Upper lobe of left lung (tissue), 6 donors: ENCODE data around the gene TLR8. TPM values are rescaled to one million over a fixed set of nuclear protein-coding genes. Genes with fewer than 3 reads are reported as not detected.
A peak's percentile ranks its signal among the peaks of the same experiment; 100 is the strongest.

Experiments
- ATAC-seq, 2 donors: fragments of 200-7000 bp; cut with Tn5 transposase; one replicate each; pipeline ENCODE4 v1.9.1; 2022; ENCODE audit warnings: mild to moderate bottlenecking in 2 of 2, moderate library complexity in 2 of 2; ENCODE audit not compliant: low FRiP score in 2 of 2
- DNase-seq, 2 donors: peaks; one replicate each; pipeline ENCODE4 v3.0.0-alpha.2; 2019 to 2020
- H3K27ac ChIP-seq, 4 donors: fragments of 200-600 bp; sonication (generic); one replicate each; pipeline ENCODE4 v1.5.1; 2016 to 2019
- H3K27me3 ChIP-seq, 4 donors: fragments of 200-600 bp; sonication (generic); one replicate each; pipeline ENCODE4 v1.5.1; 2017 to 2019
- H3K36me3 ChIP-seq, 4 donors: fragments of 200-600 bp; sonication (generic); one replicate each; pipeline ENCODE4 v1.5.1; 2016 to 2019
- H3K4me1 ChIP-seq, 4 donors: fragments of 200-600 bp; sonication (generic); one replicate each; pipeline ENCODE4 v1.5.1; 2018 to 2019
- H3K4me3 ChIP-seq, 4 donors: fragments of 200-600 bp; sonication (generic); one replicate each; pipeline ENCODE4 v1.5.1; 2017 to 2019; ENCODE audit warnings: mild to moderate bottlenecking in 2 of 4, moderate library complexity in 1 of 4
- H3K9me3 ChIP-seq, 4 donors: fragments of 200-600 bp; sonication (generic); one replicate each; pipeline ENCODE4 v1.5.1; 2018 to 2019
- CTCF ChIP-seq, 6 experiments: fragments of 450-650 bp in 4 of 6; fragments of 200-600 bp in 2 of 6; sonication (generic) in 2 of 6; IDR thresholded peaks; one replicate each; pipeline ENCODE4 v1.5.1; 2016 to 2019; ENCODE audit warnings: antibody characterized with exemption in 6 of 6
- EP300 ChIP-seq, 4 donors: sonication (generic); formaldehyde crosslinking; IDR thresholded peaks; one replicate each; pipeline ENCODE4 v1.5.1; 2017; ENCODE audit warnings: antibody characterized with exemption in 4 of 4, control low read depth in 2 of 4
- POLR2A ChIP-seq, 4 donors: fragments of 450-650 bp; IDR thresholded peaks; one replicate each; pipeline ENCODE4 v1.5.1; 2016 to 2017; ENCODE audit warnings: antibody characterized with exemption in 4 of 4, mild to moderate bottlenecking in 2 of 4
- POLR2AphosphoS5 ChIP-seq, 2 donors: sonication (generic); formaldehyde crosslinking; IDR thresholded peaks; one replicate each; pipeline ENCODE4 v1.5.1; 2017; ENCODE audit warnings: antibody characterized with exemption in 2 of 2
- WGBS, 2 donors: methylation state at CpG; one replicate each; pipeline ENCODE4 v1.1.5; 2017 to 2018; 5-methylcytosine and 5-hydroxymethylcytosine counted together
- total RNA-seq, 6 donors: library from RNA; depleted of rRNA in 4 of 6; stranded (reverse); fragments of >200 nt in 4 of 6; gene quantifications; one replicate each; pipeline versions ENCODE4 v1.1.0 to v1.2.1, GENCODE V29; 2016 to 2021
- donor health status: DM: no; HTN: no; CAD: no; lungs with moderate emphysema.
- donor health status: DM: no; HTN: yes; CAD: no; lungs with severe emphysema.

Gene TLR8
- total RNA-seq, 6 donors from 2014 or later, result 2.3 to 24.5 (median 9.3) TPM

GRCh38 chrX:12894074-12895030 is 12.1 kb upstream of the TLR8 start:
- H3K27me3 ChIP-seq, result no peaks in the 10 kb centered on the region
- DNase-seq, result no peak
- 52 to 55% methylated on average over 12 of the region's 12 CpGs for WGBS, 2 donors

GRCh38 chrX:12895866-12896265 is 10.6 kb upstream of the TLR8 start:
- DNase-seq (no peak), ATAC-seq (no peak)
- 39 to 46% methylated on average over 2 of the region's 2 CpGs for WGBS, 2 donors
- no peaks in the 10 kb centered on the region for H3K9me3 ChIP-seq
- H3K27me3 ChIP-seq, result no peaks in the 10 kb centered on the region
- H3K36me3 ChIP-seq, result no peaks in the 10 kb centered on the region
- H3K4me3 ChIP-seq, result no peak overlapping the region
- no peaks in the 10 kb centered on the region for H3K4me1 ChIP-seq
- no peak overlapping the region for H3K27ac ChIP-seq
- TF ChIP-seq CTCF (IDR thresholded peaks at IDR 0.05) (no peak), POLR2AphosphoS5 (IDR thresholded peaks at IDR 0.05) (no peak), POLR2A (IDR thresholded peaks at IDR 0.05) (no peak), EP300 (IDR thresholded peaks at IDR 0.05) (no peak)

More at GRCh38 chrX:12894074-12895030, 12.1 kb upstream of the TLR8 start:
- Histone ChIP-seq H3K27ac (no peak overlapping the region), H3K36me3 (no peaks in the 10 kb centered on the region), H3K4me3 (no peak overlapping the region), H3K9me3 (no peaks in the 10 kb centered on the region), H3K4me1 (no peaks in the 10 kb centered on the region)
- peak; percentile 13 to 59 (median 42) for TF ChIP-seq CTCF (IDR thresholded peaks at IDR 0.05)
- TF ChIP-seq POLR2A (IDR thresholded peaks at IDR 0.05), result no peak
- ATAC-seq, result peak in 1 of 2 donors; percentile 50

GRCh38 chrX:12896935-12897334 is 9.5 kb upstream of the TLR8 start:
- Histone ChIP-seq H3K36me3 (no peaks in the 10 kb centered on the region), H3K27ac (no peak overlapping the region), H3K27me3 (no peaks in the 10 kb centered on the region), H3K4me1 (peaks cover 0 to 7% (median 3%) of the 10 kb centered on the region in 4 donors), H3K9me3 (no peaks in the 10 kb centered on the region), H3K4me3 (no peak overlapping the region)
- DNase-seq (no peak), ATAC-seq (peak in 1 of 2 donors; percentile 45)
- 72 to 96% methylated on average over 4 of the region's 4 CpGs for WGBS, 2 donors
- TF ChIP-seq CTCF (IDR thresholded peaks at IDR 0.05), result no peak
- TF ChIP-seq POLR2AphosphoS5 (IDR thresholded peaks at IDR 0.05), result no peak
- TF ChIP-seq EP300 (IDR thresholded peaks at IDR 0.05), result no peak
- no peak for TF ChIP-seq POLR2A (IDR thresholded peaks at IDR 0.05)

- H3K4me3 ChIP-seq, result no peak overlapping the region
- H3K27ac ChIP-seq, result no peak overlapping the region
- H3K36me3 ChIP-seq, result no peaks in the 10 kb centered on the region
- ATAC-seq (no peak), DNase-seq (no peak)
- H3K27me3 ChIP-seq, result no peaks in the 10 kb centered on the region
- no peaks in the 10 kb centered on the region for H3K9me3 ChIP-seq
- TF ChIP-seq EP300 (IDR thresholded peaks at IDR 0.05) (no peak), POLR2AphosphoS5 (IDR thresholded peaks at IDR 0.05) (no peak)
- H3K4me1 ChIP-seq, result peaks cover 0 to 7% (median 3%) of the 10 kb centered on the region in 4 donors
- 82 to 95% methylated on average over 4 to 5 of the region's 5 CpGs for WGBS, 2 donors
These were observed 8.3 kb upstream of the TLR8 start for GRCh38 chrX:12898073-12898472.

- no peak for DNase-seq
- 51 to 84% methylated on average over 5 to 7 of the region's 7 CpGs for WGBS, 2 donors
- Histone ChIP-seq H3K4me1 (peaks cover 0 to 7% (median 3%) of the 10 kb centered on the region in 4 donors), H3K36me3 (no peaks in the 10 kb centered on the region), H3K27me3 (no peaks in the 10 kb centered on the region), H3K9me3 (no peaks in the 10 kb centered on the region), H3K27ac (no peak overlapping the region), H3K4me3 (no peak overlapping the region)
- TF ChIP-seq POLR2A (IDR thresholded peaks at IDR 0.05), result no peak
- no peak for TF ChIP-seq POLR2AphosphoS5 (IDR thresholded peaks at IDR 0.05)
- TF ChIP-seq CTCF (IDR thresholded peaks at IDR 0.05), result no peak
- TF ChIP-seq EP300 (IDR thresholded peaks at IDR 0.05), result no peak
- ATAC-seq, result no peak
These were observed 6.9 kb upstream of the TLR8 start for GRCh38 chrX:12899506-12899905.
